Ovary (tissue), 3 donors: ENCODE measurements around the gene CCDC169.

ENCODE experiments used
- CTCF ChIP-seq, 3 donors: fragments of 450-650 bp in 2 of 3; fragments of 200-600 bp in 1 of 3; IDR thresholded peaks; one replicate each; pipeline versions ENCODE4 v1.5.1 to v1.8.0; 2016 to 2022; ENCODE audit warnings: antibody characterized with exemption in 3 of 3, mild to moderate bottlenecking in 1 of 3
- EP300 ChIP-seq: sonication (generic); formaldehyde crosslinking; IDR thresholded peaks from one replicate; pipeline ENCODE4 v1.6.1; 2017; ENCODE audit warnings: antibody characterized with exemption
- POLR2A ChIP-seq: fragments of 450-650 bp; IDR thresholded peaks from one replicate; pipeline ENCODE4 v1.6.1; 2017; ENCODE audit warnings: antibody characterized with exemption, mild to moderate bottlenecking, moderate library complexity
- donor health status: DM: no; HTN: no; CAD: no.

- TF ChIP-seq EP300 (no peak), CTCF (IDR thresholded peaks at IDR 0.05) (peak; percentile 94 to 96 (median 95)), POLR2A (peak; percentile 85)
Observed at GRCh38 chr13:36346222-36347083, 48.8 kb upstream of the CCDC169 start, which contains the start of gene SPART.
